GM19395 (cell line): Measurements from ENCODE around the gene SLC22A14.
"Not testable (repeated sequence)": the region's sequence is repeated elsewhere in the genome, so short reads cannot be mapped to it uniquely, and the experiment has no call there.

Source experiments
- ATAC-seq: cut with Tn5 transposase; IDR thresholded peaks from one replicate; pipeline ENCODE4 v1.9.1; 2021; ENCODE audit warnings: mild to moderate bottlenecking, moderate library complexity; ENCODE audit not compliant: unreplicated experiment

SLC22A14 gene

GRCh38 chr3:38311941-38312340, 29.8 kb downstream of the SLC22A14 start:
- no peak for ATAC-seq

DNA sequence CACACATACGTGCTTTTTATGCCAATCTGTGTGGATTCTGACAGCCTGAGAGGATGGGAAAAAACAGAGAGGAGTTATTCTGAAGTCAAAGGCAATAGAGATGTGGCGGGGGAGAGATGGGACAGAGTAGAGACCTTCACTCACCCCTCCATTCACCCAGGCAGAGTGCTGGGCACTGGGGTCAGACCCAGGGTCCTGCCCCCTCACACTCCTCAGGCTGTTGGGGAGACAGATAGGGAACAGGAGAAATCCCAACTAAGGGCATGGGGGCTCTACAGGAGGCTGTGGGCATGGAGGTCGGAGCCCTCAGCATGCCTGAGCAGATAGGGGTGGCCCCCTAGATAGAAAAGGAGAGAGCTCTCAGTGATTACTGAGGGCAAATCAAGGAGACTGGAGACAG, 30.3 kb downstream of the SLC22A14 start:
- ATAC-seq, result no peak

GRCh38 chr3:38313263-38313662, 31.2 kb downstream of the SLC22A14 start:
- no peak for ATAC-seq

DNA sequence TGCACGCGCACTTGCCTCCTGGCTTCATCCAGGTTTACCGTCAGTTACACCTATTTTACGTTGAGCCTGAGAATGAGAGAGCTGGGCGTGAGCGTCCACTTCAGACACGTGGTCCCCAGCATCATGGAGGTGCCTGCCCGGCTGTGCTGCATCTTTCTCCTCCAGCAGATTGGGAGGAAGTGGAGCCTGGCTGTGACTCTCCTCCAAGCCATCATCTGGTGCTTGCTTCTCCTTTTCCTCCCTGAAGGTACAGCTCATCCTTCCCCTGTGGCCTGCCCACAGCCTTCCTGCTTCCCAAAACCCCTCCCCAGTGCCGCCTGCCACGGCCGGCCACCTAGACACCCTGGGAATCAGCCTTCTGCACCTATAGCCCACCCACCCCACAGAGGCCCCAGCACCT, 31.6 kb downstream of the SLC22A14 start:
- ATAC-seq, result no peak

DNA sequence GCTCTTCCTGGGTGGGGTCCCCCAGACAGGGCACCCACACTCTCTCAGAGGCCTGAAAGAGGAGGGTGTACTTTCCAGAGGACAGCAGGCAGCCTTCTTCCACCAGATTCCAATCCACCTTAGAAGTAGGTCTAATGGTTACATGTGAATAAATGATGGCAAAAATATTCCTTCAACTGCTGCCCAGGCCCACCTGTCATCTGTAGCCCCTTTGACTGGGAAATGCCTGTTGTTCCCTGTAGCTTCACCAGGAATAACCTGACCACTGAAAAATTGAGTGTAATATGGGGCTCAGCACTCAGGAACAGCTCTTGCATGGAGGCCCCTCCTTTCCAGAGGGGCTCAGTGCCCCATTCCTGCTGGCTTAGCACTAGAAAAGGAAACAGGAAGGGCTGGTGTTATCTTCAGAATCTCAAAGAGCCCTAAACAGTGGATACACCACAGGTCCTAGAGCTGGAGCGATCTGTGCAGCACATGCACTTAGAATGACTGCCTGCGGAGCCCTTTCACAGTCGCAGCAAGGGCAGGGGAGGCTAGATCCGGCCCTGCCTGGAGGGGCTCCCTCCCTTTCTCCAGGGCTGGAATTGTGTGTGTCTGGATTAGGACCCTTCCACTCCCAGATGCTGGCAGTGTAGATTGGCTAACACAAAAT, 32.1 kb downstream of the SLC22A14 start:
- no peak for ATAC-seq

DNA sequence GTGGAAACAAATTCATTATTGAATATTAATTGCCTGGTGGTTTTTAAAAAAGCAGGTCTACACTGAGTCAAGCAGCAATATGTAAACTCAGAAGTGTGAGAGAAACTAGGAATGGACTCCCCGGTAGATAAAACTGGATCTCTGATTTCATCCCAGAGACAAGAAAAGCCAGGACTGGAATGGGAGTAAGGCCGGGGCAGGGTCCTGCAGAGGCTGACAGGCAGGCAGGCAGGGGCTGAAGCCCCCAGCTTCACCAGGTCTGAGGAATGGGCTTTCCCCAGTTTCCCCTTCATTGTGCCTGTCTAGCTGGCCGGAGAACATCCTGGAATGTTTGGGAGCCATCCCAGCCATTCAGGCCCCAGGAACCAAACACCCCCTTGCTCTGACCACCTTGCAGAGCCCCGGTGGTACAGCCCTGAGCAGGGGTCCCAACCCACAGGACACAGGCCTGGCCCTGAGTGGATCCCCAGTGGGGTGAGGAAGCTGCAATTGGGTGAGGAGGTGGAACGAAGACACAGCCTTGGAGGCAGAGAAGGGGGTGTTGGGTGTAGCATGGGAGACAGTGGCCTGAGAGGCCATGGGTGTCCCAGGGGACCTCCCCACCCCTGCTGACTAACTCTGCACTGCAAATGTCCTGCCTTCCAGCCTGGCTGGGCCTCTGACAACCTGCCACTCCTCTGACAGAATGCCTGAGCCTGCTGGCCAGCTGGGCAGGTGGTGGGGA, 32.8 kb downstream of the SLC22A14 start:
- ATAC-seq, result no peak

DNA sequence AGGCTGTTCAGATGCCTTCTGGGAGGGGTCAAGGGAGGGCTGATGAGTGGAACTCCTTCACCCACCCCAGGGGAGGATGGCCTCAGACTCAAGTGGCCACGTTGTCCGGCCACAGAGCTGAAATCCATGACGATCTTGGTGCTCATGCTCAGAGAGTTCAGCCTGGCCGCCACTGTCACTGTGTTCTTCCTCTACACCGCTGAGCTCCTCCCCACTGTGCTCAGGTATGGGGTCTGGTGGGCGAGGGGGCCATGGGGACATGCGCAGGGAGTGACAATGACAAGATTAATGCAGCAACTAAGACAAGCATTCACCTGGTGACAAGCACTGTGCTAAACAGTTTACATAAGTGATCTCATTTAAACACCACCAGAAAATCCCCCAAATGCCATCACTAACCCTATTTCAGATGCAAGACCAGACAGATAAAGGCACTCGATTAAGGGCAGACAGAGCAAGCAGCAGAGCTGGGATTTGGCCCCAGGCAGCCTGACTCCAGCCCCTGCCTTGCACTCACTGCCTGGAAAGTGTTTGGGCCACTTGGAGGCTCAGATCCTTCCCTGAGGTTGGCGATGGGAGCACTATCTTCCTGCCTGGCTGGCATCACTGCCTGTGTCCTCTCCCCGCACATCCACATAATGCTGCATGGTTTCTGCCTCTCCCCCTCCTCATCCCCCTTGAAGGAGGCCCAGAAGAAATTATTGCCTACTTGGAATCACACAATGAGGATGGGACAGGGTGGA, 33.6 kb downstream of the SLC22A14 start:
- ATAC-seq, result no peak

DNA sequence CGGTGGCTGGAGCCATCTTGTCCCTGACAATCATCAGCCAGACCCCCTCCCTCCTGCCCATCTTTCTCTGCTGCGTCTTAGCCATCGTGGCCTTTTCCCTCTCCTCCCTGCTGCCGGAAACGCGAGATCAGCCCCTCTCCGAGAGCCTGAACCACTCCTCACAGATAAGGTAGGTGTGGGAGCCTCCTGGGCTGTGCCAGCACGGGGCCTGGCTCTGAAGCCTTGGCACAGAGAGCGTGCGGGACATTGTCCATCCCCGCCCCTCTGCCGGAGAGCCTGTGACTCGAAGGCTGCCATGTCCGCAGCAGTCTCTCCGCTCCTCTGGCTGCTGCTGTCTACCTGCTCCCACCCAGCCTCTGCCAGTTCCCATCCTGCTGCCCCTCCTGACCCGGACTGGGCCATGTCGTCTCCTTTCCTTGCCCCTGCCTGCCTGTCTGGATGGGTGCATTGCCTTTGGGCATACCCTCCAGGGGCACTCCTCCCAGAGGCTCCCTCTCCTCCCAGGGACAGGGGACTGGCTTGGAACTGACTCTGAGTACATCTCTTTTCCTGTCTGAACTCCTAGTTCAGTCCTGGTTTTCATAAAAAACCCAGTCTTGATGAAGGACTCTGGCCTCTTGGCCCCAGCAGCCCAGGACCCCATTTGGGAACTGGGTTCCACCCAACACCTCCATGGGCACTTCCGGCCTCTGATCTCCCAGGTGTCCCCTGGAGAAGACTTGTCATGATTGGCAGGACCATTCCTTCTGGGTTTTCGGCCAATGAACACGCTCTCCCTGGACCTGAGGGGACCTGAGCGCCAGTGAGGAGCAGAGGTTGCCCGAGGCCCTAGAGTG, 34.5 kb downstream of the SLC22A14 start:
- ATAC-seq, result no peak

- ATAC-seq, result no peak
Measured at GRCh38 chr3:38317192-38317759, 35.2 kb downstream of the SLC22A14 start.

- no peak for ATAC-seq
Measured at GRCh38 chr3:38318766-38319671, 36.9 kb downstream of the SLC22A14 start.

DNA sequence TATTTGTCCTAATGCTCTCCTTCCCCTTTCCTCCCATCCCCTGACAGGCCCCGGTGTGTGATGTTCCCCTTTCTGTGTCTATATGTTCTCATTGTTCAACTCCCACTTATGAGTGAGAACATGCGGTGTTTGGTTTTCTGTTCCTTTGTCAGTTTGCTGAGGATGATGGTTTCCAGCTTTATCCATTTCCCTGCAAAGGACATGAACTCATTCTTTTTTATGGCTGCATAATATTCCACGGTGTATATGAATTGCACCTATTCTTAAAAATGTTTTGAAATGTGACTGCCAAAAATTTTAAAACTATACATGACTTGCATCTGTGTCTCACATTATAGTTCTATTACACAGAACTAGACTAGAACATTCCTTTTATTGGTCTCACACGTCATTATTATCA, 38.5 kb downstream of the SLC22A14 start:
- ATAC-seq, result not testable (repeated sequence)

- ATAC-seq, result no peak
Measured at GRCh38 chr3:38323060-38323459, 41.0 kb downstream of the SLC22A14 start.

GRCh38 chr3:38325256-38325655, 43.2 kb downstream of the SLC22A14 start:
- ATAC-seq, result no peak

- no peak for ATAC-seq
Measured at GRCh38 chr3:38327335-38328009, 45.4 kb downstream of the SLC22A14 start.

DNA sequence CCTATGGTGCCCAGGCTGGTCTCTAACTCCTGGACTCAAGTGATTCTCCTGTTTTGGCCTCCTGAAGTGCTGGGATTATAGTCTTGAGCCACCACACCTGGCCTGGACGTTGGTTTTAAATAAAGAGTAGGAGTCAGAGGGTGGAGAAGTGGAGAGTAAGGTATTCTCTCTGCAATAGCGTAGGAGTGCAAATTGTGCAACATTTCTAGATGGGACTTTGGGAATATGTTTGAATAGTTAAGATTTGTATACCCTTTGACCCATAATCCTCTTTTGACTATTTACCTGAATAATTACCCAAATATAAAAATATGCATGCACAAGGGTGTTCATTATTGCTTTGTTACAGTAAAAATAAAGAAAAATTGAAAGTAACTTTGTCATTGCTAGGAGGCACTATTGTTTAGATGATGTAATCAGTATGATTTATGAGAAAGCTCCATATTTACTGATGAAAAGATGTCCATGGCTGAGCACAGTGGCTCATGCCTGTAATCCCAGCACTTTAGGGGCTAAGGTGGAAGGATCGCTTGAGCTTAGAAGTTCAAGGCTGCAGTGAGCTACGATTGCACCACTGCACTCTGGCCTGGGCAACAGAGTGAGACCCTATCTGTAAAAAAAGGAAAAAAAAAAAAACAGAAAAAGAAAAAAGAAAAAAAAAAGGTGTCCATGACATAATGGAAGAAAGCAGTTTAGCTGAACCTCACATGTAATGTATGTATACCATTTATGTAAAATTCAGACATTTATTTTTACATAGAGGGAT, 49.3 kb downstream of the SLC22A14 start:
- no peak for ATAC-seq

DNA sequence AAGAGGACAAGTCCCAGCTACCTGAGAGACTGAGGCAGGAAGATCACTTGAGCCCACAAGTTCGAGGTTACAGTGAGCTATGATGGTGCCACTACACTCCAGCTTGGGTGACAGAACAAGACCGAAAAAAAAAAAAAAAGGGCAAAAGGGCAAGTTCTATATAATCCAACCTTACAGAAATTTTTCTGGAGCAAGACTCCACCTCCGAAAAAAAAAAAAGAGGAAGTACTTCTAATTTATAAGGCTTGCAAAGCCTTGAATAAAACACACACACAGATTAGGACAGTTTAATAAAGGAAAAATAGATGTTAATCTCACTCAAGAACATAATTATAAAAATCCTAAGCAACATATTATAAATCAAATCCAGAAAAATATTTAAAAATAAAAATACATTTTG, 50.1 kb downstream of the SLC22A14 start:
- no peak for ATAC-seq

DNA sequence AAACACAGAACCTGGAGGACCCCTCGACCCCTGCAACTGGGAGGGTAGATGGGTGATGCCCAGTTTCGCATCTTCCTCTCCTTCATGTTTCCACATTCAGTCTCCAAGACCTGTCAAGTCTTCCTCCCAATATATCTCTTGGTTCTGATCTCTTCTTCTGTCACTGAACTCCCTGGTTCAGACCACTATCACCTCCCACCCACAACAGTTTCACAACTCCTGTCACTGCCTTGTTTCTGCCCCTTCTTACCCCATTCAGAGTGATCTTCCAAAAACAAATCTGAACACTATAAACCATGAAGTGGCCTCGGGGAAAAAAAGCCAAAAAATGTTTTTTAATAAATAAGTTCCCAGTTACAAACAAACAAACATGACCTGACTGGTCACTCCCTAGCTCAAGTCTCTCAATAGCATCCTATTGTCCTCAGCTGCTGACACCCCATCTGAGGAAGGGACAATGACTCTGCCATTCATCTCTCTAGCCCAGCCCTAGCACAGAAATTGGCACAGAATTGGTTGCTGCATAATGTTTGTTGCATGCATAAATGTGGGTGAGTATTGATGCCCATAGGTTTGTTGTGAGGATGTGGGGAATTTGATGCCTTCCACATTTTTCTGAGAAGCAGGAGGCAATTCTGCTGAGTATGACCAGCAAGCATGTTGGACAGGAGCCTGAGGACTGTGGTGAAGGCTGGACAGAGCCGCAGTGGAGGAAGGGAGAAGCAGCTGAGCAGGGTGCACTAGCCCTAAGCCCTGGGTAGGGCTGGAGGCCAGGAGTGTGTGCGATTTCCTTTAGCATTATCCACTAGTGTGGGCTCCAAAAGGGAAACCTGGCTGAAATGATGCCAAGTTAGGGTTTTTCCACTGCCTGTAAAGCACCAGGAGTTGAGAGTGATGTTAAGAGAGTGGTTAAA, 52.3 kb downstream of the SLC22A14 start:
- no peak for ATAC-seq
